Mucosa of rectum (tissue), 2 donors: ENCODE results near the gene CFAP74.

Source experiments
- H3K27ac ChIP-seq, 2 donors: one replicate each; pipeline ENCODE4 v1.7.0; 2013; ENCODE audit warnings: inconsistent platforms in 2 of 2, low read depth in 2 of 2, low read length in 2 of 2
- H3K27me3 ChIP-seq, 2 donors: one replicate each; pipeline ENCODE4 v1.7.0; 2013; ENCODE audit warnings: low read length in 2 of 2; ENCODE audit not compliant: control insufficient read depth in 2 of 2, insufficient read depth in 2 of 2
- H3K36me3 ChIP-seq, 2 donors: one replicate each; pipeline ENCODE4 v1.7.0; 2013; ENCODE audit warnings: low read length in 2 of 2; ENCODE audit not compliant: control insufficient read depth in 2 of 2, insufficient read depth in 2 of 2
- H3K4me1 ChIP-seq, 2 donors: one replicate each; pipeline ENCODE4 v1.7.0; 2013; ENCODE audit warnings: low read length in 2 of 2, mild to moderate bottlenecking in 1 of 2; ENCODE audit not compliant: control insufficient read depth in 2 of 2, insufficient read depth in 2 of 2
- H3K4me3 ChIP-seq, 2 donors: one replicate each; pipeline ENCODE4 v1.7.0; 2013; ENCODE audit warnings: low read length in 2 of 2
- H3K9ac ChIP-seq, 2 donors: one replicate each; pipeline ENCODE4 v1.7.0; 2013; ENCODE audit warnings: low read length in 2 of 2, low read depth in 1 of 2, mild to moderate bottlenecking in 1 of 2
- H3K9me3 ChIP-seq, 2 donors: one replicate each; pipeline ENCODE4 v1.7.0; 2013; ENCODE audit warnings: low read length in 2 of 2; ENCODE audit not compliant: control insufficient read depth in 2 of 2
- donor health status: healthy.
- donor health status: Normal muscosa, but diverticular disease.

CFAP74 gene

GRCh38 chr1:2047749-2048729 is 44.5 kb upstream of the CFAP74 start:
- H3K27ac ChIP-seq: peak overlapping the region; percentile 69 to 90
- H3K9ac ChIP-seq: peak overlapping the region; percentile 10 to 67
- peaks cover 39 to 57% of the 10 kb centered on the region in 2 donors for H3K4me1 ChIP-seq

GRCh38 chr1:2046953-2047748 is 43.6 kb upstream of the CFAP74 start:
- Histone ChIP-seq H3K36me3 (no peaks in the 10 kb centered on the region), H3K27ac (peak overlapping the region; percentile 69 to 90), H3K4me3 (peak overlapping the region; percentile 31 to 35), H3K9ac (peak overlapping the region; percentile 32 to 67), H3K9me3 (no peaks in the 10 kb centered on the region), H3K27me3 (no peaks in the 10 kb centered on the region), H3K4me1 (peaks cover 39 to 57% of the 10 kb centered on the region in 2 donors)

More at GRCh38 chr1:2047749-2048729, 44.5 kb upstream of the CFAP74 start:
- peak overlapping the region in 1 of 2 donors; percentile 11 for H3K4me3 ChIP-seq
- no peaks in the 10 kb centered on the region for H3K36me3 ChIP-seq
- H3K27me3 ChIP-seq: no peaks in the 10 kb centered on the region
- no peaks in the 10 kb centered on the region for H3K9me3 ChIP-seq

GRCh38 chr1:2046174-2046917 is 42.8 kb upstream of the CFAP74 start:
- H3K36me3 ChIP-seq: no peaks in the 10 kb centered on the region
- peak overlapping the region; percentile 9 to 67 for H3K9ac ChIP-seq
- H3K9me3 ChIP-seq: no peaks in the 10 kb centered on the region
- H3K4me1 ChIP-seq: peaks cover 38 to 57% of the 10 kb centered on the region in 2 donors
- peak overlapping the region; percentile 76 to 90 for H3K27ac ChIP-seq
- H3K27me3 ChIP-seq: peaks cover 0 to 2% of the 10 kb centered on the region in 2 donors
- peak overlapping the region in 1 of 2 donors; percentile 31 for H3K4me3 ChIP-seq

- H3K4me3 ChIP-seq: no peak overlapping the region
Measured at GRCh38 chr1:2045468-2046173, 42.0 kb upstream of the CFAP74 start.

GRCh38 chr1:2044510-2045319 is 41.1 kb upstream of the CFAP74 start:
- H3K27me3 ChIP-seq: peaks cover 0 to 2% of the 10 kb centered on the region in 2 donors
- peak overlapping the region; percentile 20 to 35 for H3K4me3 ChIP-seq
- H3K36me3 ChIP-seq: no peaks in the 10 kb centered on the region
- peaks cover 37 to 57% of the 10 kb centered on the region in 2 donors for H3K4me1 ChIP-seq
- peak overlapping the region in 1 of 2 donors; percentile 54 for H3K9ac ChIP-seq
- no peaks in the 10 kb centered on the region for H3K9me3 ChIP-seq
- no peak overlapping the region for H3K27ac ChIP-seq

More at GRCh38 chr1:2045468-2046173, 42.0 kb upstream of the CFAP74 start:
- H3K9ac ChIP-seq: peak overlapping the region in 1 of 2 donors; percentile 54
- H3K36me3 ChIP-seq: no peaks in the 10 kb centered on the region
- H3K4me1 ChIP-seq: peaks cover 37 to 57% of the 10 kb centered on the region in 2 donors
- H3K9me3 ChIP-seq: no peaks in the 10 kb centered on the region
- H3K27me3 ChIP-seq: peaks cover 0 to 2% of the 10 kb centered on the region in 2 donors
- H3K27ac ChIP-seq: peak overlapping the region in 1 of 2 donors; percentile 76

- Histone ChIP-seq H3K27ac (no peak overlapping the region), H3K36me3 (no peaks in the 10 kb centered on the region), H3K9me3 (no peaks in the 10 kb centered on the region), H3K9ac (no peak overlapping the region), H3K4me3 (no peak overlapping the region), H3K27me3 (peaks cover 0 to 2% of the 10 kb centered on the region in 2 donors), H3K4me1 (peaks cover 30 to 49% of the 10 kb centered on the region in 2 donors)
Measured at GRCh38 chr1:2043886-2044285, 40.3 kb upstream of the CFAP74 start.

- no peak overlapping the region for H3K27ac ChIP-seq
- no peak overlapping the region for H3K4me3 ChIP-seq
- peaks cover 0 to 2% of the 10 kb centered on the region in 2 donors for H3K27me3 ChIP-seq
- no peak overlapping the region for H3K9ac ChIP-seq
- no peaks in the 10 kb centered on the region for H3K36me3 ChIP-seq
- peaks cover 25 to 41% of the 10 kb centered on the region in 2 donors for H3K4me1 ChIP-seq
- no peaks in the 10 kb centered on the region for H3K9me3 ChIP-seq
Measured at GRCh38 chr1:2042830-2043773, 39.5 kb upstream of the CFAP74 start.

- peaks cover 0 to 2% of the 10 kb centered on the region in 2 donors for H3K27me3 ChIP-seq
- no peak overlapping the region for H3K27ac ChIP-seq
- no peaks in the 10 kb centered on the region for H3K9me3 ChIP-seq
- peaks cover 19 to 29% of the 10 kb centered on the region in 2 donors for H3K4me1 ChIP-seq
- no peak overlapping the region for H3K4me3 ChIP-seq
- no peaks in the 10 kb centered on the region for H3K36me3 ChIP-seq
- H3K9ac ChIP-seq: no peak overlapping the region
Measured at GRCh38 chr1:2041887-2042286, 38.3 kb upstream of the CFAP74 start.
